Activated T-cell treated with anti-CD3 and anti-CD28 coated beads for 24 hours (primary cell): Measurements from ENCODE around the gene TOM1.
A peak's percentile ranks its signal among the peaks of the same experiment; 100 is the strongest.

Experiments
- DNase-seq: peaks from one replicate; pipeline ENCODE4 v3.0.0-alpha.2; 2020; ENCODE audit warnings: low read depth

The TOM1 gene

GRCh38 chr22:35324067-35324466 is 24.4 kb downstream of the TOM1 start:
- no peak for DNase-seq

- no peak for DNase-seq
Measured at GRCh38 chr22:35324762-35325161, 25.1 kb downstream of the TOM1 start.

DNA sequence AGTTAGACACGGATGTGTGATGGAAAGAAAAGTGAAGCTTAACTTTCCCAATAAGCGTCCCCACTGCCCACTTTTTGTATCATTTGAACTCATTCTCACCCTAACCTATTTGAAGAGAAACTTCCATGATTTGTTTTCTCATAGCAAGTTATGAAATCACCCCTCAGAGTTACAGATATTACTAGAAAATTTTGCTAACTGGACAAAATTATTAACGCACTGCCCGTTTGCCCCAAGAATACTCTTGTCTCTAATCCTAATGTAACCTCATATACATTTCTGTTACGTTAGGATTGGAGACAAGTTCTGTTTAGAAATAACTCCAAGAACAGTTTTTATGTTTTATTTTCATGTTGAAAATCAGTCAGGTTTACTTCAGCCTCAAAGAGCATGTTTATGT is 25.5 kb downstream of the TOM1 start:
- DNase-seq = no peak

DNA sequence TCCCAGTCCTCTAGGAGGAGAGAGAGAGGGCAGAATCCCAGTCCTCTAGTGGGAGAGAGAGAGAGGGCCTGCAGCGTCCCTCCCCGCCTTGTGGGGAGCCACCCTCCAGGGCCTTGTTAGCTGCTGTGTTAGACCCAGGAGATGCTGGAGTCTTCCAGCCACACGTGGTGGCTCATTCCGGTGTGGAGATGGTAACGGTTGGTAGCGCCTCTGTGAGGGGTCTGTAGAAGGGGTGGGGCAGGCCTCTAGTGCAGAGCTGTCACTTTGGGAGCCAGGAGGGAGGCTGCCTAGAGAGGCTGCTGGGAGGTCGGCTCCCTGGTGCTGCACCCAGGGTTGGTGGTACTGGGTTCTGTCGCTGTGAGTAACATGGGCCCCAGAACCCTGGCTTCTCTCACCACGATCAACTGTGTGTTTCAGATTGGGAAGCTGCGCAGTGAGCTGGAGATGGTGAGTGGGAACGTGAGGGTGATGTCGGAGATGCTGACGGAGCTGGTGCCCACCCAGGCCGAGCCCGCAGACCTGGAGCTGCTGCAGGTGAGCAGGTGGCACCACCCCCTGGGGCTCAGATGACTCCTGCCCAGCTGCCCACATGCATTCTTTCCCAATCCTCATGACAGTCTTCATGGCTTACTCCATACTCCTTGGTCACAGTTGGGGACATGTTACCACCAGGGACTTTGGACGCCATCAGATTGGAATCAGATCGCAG is 27.3 kb downstream of the TOM1 start:
- no peak for DNase-seq

- no peak for DNase-seq
Measured at GRCh38 chr22:35327690-35328471, 28.2 kb downstream of the TOM1 start.

- no peak for DNase-seq
Measured at GRCh38 chr22:35328472-35328885, 28.8 kb downstream of the TOM1 start.

DNA sequence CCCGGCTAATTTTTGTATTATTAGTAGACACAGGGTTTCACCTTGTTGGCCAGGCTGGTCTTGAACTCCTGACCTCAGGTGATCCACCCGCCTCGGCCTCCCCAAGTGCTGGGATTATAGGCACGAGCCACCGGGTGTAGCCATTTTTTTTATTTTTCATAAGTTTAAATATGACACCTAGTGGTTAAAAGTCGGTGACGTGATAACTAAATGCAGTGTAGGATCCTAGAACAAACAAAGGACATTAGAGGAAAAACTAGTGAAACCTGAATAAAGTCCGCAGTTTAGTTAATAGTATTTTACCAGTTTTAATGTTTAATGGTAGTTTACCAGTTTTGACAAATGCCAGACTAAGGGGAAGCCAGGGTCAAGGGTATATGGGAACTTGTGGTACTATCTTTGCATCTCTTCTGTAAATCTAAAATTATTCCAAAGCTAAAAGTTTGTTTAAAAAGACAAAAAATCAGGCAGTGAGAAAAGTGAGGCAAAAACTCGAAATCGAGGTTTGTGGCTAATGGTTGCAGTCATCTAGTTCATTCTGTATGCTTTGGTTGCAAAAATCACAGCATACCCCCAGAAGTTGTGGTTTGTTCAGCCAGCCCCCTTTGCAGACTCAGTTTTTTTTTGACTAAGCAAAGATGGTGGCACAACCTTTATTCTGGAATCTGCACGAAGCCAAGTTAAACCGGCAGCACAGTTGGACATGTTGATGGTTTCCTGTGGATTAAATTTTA is 29.6 kb downstream of the TOM1 start:
- no peak for DNase-seq

DNA sequence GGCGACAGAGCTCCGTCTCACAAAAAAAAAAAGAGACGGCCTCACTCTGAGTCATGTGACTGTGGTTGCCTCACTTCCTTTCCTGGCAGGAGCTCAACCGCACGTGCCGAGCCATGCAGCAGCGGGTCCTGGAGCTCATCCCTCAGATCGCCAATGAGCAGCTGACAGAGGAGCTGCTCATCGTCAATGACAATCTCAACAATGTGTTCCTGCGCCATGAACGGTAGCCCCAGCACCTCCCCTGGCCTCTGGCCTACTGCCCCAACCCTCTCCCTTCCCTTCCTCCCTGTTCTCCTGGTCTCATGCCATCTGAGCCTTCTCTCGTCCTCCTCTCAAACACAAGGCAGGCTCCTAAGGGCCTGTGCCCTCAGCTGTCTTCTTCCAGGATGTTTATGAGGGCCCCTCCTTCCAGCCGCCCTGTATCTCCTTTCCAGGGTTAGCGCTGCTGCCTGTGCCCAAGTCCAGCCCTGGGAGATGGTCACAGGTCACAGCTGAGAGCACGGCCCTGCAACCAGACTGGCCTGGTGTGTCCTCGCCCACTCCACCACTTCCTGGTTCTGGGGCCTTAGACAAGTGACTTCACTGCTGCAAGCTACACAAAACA is 30.7 kb downstream of the TOM1 start:
- DNase-seq = peak; percentile 54

DNA sequence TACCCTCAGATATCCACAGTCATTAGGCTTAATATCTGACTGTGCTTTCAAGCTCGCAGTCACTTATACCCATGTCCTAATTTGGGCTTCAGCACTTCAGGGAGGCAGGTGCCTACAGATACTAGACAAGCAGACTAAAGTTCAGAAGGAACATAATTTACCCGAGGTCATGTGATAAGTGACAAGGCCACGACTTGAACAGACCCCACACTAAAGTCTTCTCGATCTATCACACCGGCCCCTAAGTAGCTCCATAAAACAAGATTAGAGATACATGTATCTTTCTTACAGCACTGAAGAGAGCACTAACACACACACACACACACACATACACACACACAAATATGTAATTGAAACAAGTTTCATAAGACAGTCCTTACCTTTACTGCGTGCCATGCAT is 32.6 kb downstream of the TOM1 start:
- no peak for DNase-seq

- no peak for DNase-seq
Measured at GRCh38 chr22:35333220-35333619, 33.5 kb downstream of the TOM1 start.

DNA sequence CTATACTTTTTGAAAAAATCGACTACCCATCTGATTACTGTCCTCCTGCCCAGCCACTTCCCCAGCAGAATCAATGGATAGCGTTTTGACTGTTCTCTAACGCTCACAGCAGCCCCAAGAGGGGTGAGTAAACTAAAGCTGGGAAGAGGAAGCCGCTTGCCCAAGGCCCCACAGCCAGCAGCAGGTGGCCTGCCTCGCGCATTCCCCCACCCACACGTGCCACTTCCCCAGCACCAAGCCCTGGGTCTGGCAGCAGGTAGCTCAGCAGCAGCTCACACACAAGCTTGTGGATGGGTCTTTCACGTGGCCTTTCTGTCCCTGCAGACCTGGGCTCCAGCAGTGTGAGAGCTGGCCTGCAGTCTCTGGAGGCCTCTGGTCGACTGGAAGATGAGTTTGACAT is 34.3 kb downstream of the TOM1 start:
- DNase-seq = no peak

DNA sequence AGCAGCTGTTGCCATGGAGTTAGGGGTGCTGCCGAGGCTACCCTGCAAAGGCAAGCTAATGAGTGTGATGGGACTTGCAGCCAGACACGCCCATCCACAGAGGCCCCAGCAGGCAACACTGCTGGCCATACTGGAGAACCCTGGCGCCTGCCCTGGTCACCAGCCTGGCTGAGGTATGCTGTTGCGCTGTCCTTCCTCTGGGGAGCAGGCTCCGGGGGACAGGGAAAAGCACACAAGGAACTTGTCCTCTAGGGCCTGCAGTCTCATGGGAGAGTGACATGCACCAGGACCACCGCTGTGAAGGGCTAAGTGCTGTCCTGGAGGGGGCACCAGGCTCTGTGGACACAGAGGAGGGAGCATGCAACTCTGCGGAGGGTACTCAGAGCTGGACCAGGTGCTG is 35.8 kb downstream of the TOM1 start:
- DNase-seq = no peak

DNA sequence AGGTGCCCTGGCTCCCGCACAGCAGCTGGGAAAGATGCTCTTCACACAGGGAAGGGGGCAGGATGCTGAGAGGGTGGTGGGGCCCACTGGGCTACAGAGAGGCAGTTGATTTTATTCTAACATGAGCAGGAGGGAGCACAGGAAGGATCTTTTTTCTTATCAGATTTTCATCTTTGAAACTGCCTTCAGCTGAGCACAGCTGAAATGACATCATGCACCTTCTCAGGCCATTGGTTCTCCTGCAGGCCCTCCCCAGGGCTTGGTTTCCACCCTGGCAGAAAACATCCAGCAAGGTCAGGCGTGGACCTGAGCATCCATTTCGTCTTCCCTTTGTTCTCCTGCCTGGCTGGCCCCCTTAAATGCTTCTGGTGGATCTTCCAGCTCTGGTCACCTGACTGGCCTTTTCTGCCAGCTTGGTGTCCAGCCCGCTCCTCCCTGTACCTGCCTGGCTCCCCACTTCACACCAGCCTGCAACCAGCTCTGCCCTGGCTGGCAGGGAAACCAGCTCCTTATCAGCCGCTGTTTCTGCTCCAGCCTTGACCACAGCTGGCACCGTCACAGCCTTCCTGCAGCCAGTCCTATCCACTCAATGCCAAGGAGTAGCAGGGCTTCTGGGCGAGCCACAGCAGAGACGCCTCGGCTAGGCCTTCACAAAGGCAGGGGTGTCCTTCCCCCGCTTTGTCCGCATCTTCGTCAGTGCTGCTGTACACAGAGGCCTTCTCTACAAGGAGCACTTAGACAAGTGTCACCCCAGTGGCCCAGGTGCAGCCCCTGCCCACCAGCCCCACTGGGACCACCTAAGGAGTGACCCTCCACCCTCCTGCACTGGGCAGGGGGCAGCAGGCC is 36.5 kb downstream of the TOM1 start:
- no peak for DNase-seq

DNA sequence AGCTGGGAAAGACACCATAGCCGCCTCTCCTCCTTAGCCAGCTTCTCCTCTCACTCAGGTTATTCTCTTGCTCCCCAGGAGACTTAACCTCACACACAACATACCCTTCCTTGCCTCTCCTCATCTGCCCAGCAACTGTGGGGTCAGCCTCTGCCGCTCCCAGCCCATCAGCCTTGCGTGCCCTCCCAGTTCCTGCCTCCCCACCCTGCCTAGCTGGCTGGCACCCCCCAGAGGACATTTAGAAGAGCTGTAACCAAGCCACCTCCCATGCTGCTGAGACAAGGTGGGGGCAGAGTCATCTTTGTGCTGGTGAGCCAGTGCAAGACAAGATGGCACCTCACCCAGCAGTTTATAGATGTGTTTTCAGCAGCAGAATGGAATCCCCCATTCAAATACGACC is 38.2 kb downstream of the TOM1 start:
- no peak for DNase-seq

GRCh38 chr22:35341090-35341874 is 41.6 kb downstream of the TOM1 start:
- no peak for DNase-seq

DNA sequence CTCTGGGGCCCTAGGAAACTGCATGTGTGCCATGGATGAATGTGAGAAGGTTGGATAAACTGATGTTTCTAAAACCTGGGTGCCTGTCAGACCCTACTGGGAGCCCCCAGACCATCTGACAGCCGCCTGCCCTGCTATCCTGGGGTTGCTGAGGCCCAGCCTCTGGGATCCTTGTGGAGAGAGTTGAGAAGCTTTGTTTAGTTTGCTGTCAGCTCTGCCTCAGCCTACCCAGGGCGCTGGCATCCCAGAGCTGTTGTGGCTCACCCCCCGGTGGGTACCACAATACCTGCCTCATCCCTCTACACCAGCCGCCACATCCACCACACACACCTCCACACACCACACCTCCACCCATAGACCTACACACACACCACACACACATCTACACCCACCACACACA is 42.7 kb downstream of the TOM1 start:
- no peak for DNase-seq

GRCh38 chr22:35343664-35344550 is 44.2 kb downstream of the TOM1 start:
- no peak for DNase-seq

GRCh38 chr22:35344956-35345690 is 45.4 kb downstream of the TOM1 start:
- DNase-seq = no peak
